Fibroblast of lung (primary cell): ENCODE measurements around the gene CAMTA1. TPM values are rescaled to one million over a fixed set of nuclear protein-coding genes. Genes with fewer than 3 reads are reported as not detected.

Experiments used
- DNase-seq, 2 donors: peaks; one replicate each; pipeline versions ENCODE4 v3.0.0 to v3.0.0-alpha.2; 2010; ENCODE audit warnings: low read depth in 2 of 2
- H2AFZ ChIP-seq: 2 replicates; pipeline ENCODE4 v1.5.1; 2012; ENCODE audit warnings: low read length, control low read depth, inconsistent platforms
- H3K27ac ChIP-seq: 2 replicates; pipeline ENCODE4 v1.5.1; 2011; ENCODE audit warnings: low read length, control low read depth; ENCODE audit not compliant: insufficient read depth
- H3K27me3 ChIP-seq: 2 replicates; pipeline ENCODE4 v1.5.1; 2011; ENCODE audit warnings: mild to moderate bottlenecking, low read length; ENCODE audit not compliant: control insufficient read depth, insufficient read depth
- H3K36me3 ChIP-seq: 2 replicates; pipeline ENCODE4 v1.5.1; 2011; ENCODE audit warnings: low read length; ENCODE audit not compliant: control insufficient read depth, insufficient read depth
- H3K4me1 ChIP-seq: 2 replicates; pipeline ENCODE4 v1.5.1; 2011; ENCODE audit warnings: low read length; ENCODE audit not compliant: control insufficient read depth, insufficient read depth; ENCODE audit errors: extremely low read depth
- H3K4me2 ChIP-seq: 2 replicates; pipeline ENCODE4 v1.5.1; 2011; ENCODE audit warnings: low read length, control low read depth; ENCODE audit not compliant: insufficient read depth; ENCODE audit errors: extremely low read depth
- H3K4me3 ChIP-seq, 4 experiments: fragments of 200-600 bp in 1 of 4; sonication (generic) in 1 of 4; replicated peaks in 1 of 4; 2 replicates each; pipeline ENCODE4 v1.5.1; 2011 to 2016; ENCODE audit warnings: low read length in 4 of 4, low read depth in 3 of 4, mild to moderate bottlenecking in 3 of 4, control low read depth in 2 of 4, inconsistent platforms in 1 of 4, mixed read lengths in 1 of 4; ENCODE audit not compliant: insufficient read depth in 1 of 4; ENCODE audit errors: control extremely low read depth in 1 of 4
- H3K79me2 ChIP-seq: 2 replicates; pipeline ENCODE4 v1.5.1; 2012; ENCODE audit warnings: mild to moderate bottlenecking, low read length, inconsistent platforms; ENCODE audit not compliant: control insufficient read depth, insufficient read depth
- H3K9ac ChIP-seq: 2 replicates; pipeline ENCODE4 v1.5.1; 2011; ENCODE audit warnings: mild to moderate bottlenecking, low read length, control low read depth; ENCODE audit not compliant: insufficient read depth
- H3K9me3 ChIP-seq: 2 replicates; pipeline ENCODE4 v1.5.1; 2012; ENCODE audit warnings: low read depth, low read length; ENCODE audit not compliant: control insufficient read depth, insufficient read depth
- H4K20me1 ChIP-seq: 2 replicates; pipeline ENCODE4 v1.5.1; 2011; ENCODE audit warnings: low read length; ENCODE audit not compliant: control insufficient read depth, insufficient read depth; ENCODE audit errors: extremely low read depth
- EZH2 ChIP-seq: IDR thresholded peaks from 2 replicates; pipeline ENCODE4 v1.5.1; 2012; ENCODE audit warnings: low read length, control low read depth, mild to moderate bottlenecking; ENCODE audit errors: missing control alignments
- polyA plus RNA-seq, 2 donors: library from polyadenylated mRNA; depleted of rRNA in 1 of 2; stranded (reverse) in 1 of 2; unstranded in 1 of 2; fragments of >200 nt; gene quantifications; 2 replicates each; pipeline ENCODE4 v1.2.1, GENCODE V29; 2011 to 2012; ENCODE audit warnings: missing spikeins in 1 of 2
- total RNA-seq: library from RNA; depleted of rRNA; stranded (reverse); fragments of >200 nt; gene quantifications from 2 replicates; pipeline ENCODE4 v1.2.1, GENCODE V29; 2014
- TF ChIP-seq, protein P1 (sequence below), 2 donors: IDR thresholded peaks in 1 of 2; conservative IDR thresholded peaks in 1 of 2; 1 replicate in 1 of 2; 2 replicates in 1 of 2; pipeline ENCODE4 v1.5.1; 2011 to 2012; ENCODE audit warnings: low read length in 2 of 2, control low read depth in 1 of 2, inconsistent platforms in 1 of 2, low read depth in 1 of 2, mild to moderate bottlenecking in 1 of 2

Gene CAMTA1
- total and polyA plus RNA-seq, 2 donors (not counting 1 experiment from before 2014, with no cell fraction given) = 47.6 to 86.0 TPM

DNA sequence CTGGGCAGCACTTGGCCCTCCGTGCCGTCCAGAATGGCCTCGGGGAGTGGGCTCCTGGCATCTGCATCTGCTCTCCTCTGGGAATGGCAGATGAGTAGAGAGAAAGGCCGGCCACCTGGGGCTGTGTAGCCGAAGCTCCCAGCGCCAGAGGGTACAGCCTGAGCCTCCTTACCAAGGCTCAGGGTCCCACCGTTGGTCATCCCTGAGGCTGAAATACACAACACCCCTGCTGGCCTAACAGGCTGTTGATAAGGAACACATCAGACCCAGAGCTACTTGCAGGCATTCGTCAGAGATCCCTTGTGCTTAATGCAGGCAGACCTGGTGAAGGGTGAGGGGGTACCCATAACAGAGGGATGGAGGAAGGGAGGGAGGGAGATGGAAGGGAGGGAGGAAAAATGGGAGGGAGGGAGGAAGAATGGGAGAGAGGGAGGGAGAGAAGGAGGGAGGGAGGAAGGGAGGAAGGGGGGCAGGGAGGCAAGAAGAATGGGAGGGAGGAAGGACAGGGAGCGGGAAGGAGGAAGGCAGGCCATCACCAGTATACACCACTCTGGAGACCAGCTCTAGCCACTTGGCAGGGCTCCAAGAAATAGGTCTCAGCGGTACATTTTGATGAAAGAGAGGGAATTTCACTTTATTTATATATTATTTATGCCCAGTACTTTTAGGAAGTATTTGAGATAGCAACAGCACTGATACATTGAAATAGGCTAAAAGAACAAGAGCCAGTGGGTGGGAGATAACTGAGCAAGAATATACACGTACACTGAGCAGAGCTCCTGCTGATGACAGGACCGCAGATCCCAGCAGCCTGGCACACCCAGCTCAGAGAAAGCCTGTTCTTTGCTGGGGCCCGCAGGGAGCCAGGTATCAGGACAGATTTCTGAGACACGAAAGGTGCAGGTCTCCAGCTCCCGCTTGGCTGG is 670.8 kb downstream of the CAMTA1 start:
- Histone ChIP-seq H3K4me3 (no peak overlapping the region), H3K27me3 (no peaks in the 10 kb centered on the region), H3K4me2 (no peak overlapping the region), H3K9ac (no peak overlapping the region), H4K20me1 (no peaks in the 10 kb centered on the region), H3K4me1 (no peaks in the 10 kb centered on the region), H3K9me3 (no peaks in the 10 kb centered on the region), H3K36me3 (no peaks in the 10 kb centered on the region), H2AFZ (no peak overlapping the region), H3K27ac (no peak overlapping the region), H3K79me2 (no peaks in the 10 kb centered on the region)
- TF ChIP-seq, protein P1, sequence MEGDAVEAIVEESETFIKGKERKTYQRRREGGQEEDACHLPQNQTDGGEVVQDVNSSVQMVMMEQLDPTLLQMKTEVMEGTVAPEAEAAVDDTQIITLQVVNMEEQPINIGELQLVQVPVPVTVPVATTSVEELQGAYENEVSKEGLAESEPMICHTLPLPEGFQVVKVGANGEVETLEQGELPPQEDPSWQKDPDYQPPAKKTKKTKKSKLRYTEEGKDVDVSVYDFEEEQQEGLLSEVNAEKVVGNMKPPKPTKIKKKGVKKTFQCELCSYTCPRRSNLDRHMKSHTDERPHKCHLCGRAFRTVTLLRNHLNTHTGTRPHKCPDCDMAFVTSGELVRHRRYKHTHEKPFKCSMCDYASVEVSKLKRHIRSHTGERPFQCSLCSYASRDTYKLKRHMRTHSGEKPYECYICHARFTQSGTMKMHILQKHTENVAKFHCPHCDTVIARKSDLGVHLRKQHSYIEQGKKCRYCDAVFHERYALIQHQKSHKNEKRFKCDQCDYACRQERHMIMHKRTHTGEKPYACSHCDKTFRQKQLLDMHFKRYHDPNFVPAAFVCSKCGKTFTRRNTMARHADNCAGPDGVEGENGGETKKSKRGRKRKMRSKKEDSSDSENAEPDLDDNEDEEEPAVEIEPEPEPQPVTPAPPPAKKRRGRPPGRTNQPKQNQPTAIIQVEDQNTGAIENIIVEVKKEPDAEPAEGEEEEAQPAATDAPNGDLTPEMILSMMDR (conservative IDR thresholded peaks at IDR 0.05 in 1 of 2, IDR thresholded peaks at IDR 0.05 in 1 of 2; ENCODE audit: low read depth in 1 of 2, low read length in 2 of 2) = no peak
- no peak for TF ChIP-seq EZH2
- no peak for DNase-seq

DNA sequence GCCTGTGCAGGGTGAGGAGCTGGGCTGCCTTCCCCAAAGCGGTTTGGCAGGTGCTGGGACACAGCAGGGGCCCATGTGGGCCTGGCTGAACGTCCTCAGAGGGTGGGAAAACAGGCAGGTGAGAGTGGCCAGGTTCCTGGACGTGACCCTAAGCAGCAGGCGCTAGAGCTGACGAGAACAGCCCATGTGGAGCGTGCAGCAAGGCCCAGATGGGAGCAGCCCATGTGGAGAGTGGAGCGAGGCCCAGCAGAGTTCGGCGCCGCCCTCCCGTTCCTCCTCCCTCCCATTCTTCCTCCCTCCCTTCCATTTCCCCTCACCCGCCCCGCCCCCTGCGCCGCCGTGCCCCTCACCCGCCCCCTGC is 671.4 kb downstream of the CAMTA1 start:
- no peak for TF ChIP-seq EZH2
- TF ChIP-seq, protein P1 (conservative IDR thresholded peaks at IDR 0.05 in 1 of 2, IDR thresholded peaks at IDR 0.05 in 1 of 2; ENCODE audit: low read depth in 1 of 2, low read length in 2 of 2) = no peak

DNA sequence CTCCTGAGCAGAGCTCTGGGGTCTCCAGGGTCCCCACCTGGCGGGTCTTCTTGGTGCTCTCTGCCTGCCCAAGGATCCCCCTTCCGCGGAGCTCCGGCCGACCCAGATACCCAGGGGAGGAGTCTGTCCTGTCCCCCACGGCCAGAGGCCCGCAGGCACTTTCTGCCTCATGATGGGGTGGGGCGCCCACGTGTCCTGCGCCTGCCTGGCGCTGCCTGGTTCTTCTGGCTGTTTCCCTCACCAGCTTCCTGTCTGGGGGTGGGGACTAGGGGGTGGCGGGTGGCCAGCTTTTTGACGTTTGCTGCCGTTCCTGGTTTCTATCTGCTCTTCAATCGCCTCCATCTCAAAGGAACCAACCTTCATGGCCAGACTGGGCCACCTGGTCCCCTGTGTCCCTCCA is 672.6 kb downstream of the CAMTA1 start:
- H4K20me1 ChIP-seq = no peaks in the 10 kb centered on the region
- no peak overlapping the region for H2AFZ ChIP-seq
- H3K9me3 ChIP-seq = no peaks in the 10 kb centered on the region
- no peak overlapping the region for H3K4me3 ChIP-seq
- H3K36me3 ChIP-seq = no peaks in the 10 kb centered on the region
- no peaks in the 10 kb centered on the region for H3K79me2 ChIP-seq
- H3K4me2 ChIP-seq = no peak overlapping the region
- H3K9ac ChIP-seq = no peak overlapping the region
- TF ChIP-seq, protein P1 (conservative IDR thresholded peaks at IDR 0.05 in 1 of 2, IDR thresholded peaks at IDR 0.05 in 1 of 2; ENCODE audit: low read depth in 1 of 2, low read length in 2 of 2) = no peak
- TF ChIP-seq EZH2 = no peak
- H3K4me1 ChIP-seq = no peaks in the 10 kb centered on the region
- H3K27me3 ChIP-seq = no peaks in the 10 kb centered on the region
- no peak for DNase-seq
- H3K27ac ChIP-seq = no peak overlapping the region

More for the DNA sequence above, 671.4 kb downstream of the CAMTA1 start:
- Histone ChIP-seq H3K4me1 (no peaks in the 10 kb centered on the region), H4K20me1 (no peaks in the 10 kb centered on the region), H3K9ac (no peak overlapping the region), H3K4me2 (no peak overlapping the region), H3K27ac (no peak overlapping the region), H3K27me3 (no peaks in the 10 kb centered on the region), H3K9me3 (no peaks in the 10 kb centered on the region), H2AFZ (no peak overlapping the region), H3K36me3 (no peaks in the 10 kb centered on the region), H3K79me2 (no peaks in the 10 kb centered on the region), H3K4me3 (no peak overlapping the region)
- no peak for DNase-seq
